IPS DF 6.9 (cell line): ENCODE results near the gene ANKMY1.

Source experiments
- DNase-seq: peaks from one replicate; pipeline ENCODE4 v3.0.0-alpha.2; 2013; ENCODE audit warnings: low read depth, low spot score
- H3K27ac ChIP-seq: one replicate; pipeline ENCODE4 v1.5.1; 2013; ENCODE audit warnings: low read length, control low read depth
- H3K27me3 ChIP-seq: 2 replicates; pipeline ENCODE4 v1.6.1; 2013; ENCODE audit warnings: mild to moderate bottlenecking, low read length; ENCODE audit not compliant: control insufficient read depth, insufficient read depth
- H3K36me3 ChIP-seq: 2 replicates; pipeline ENCODE4 v1.6.1; 2013; ENCODE audit warnings: low read length; ENCODE audit not compliant: control insufficient read depth, insufficient read depth
- H3K4me1 ChIP-seq: 2 replicates; pipeline ENCODE4 v1.6.1; 2013; ENCODE audit warnings: low read length; ENCODE audit not compliant: control insufficient read depth, insufficient read depth
- H3K4me3 ChIP-seq: 2 replicates; pipeline ENCODE4 v1.5.1; 2013; ENCODE audit warnings: mild to moderate bottlenecking, low read length
- H3K9me3 ChIP-seq: 2 replicates; pipeline ENCODE4 v1.6.1; 2013; ENCODE audit warnings: low read length, inconsistent platforms; ENCODE audit not compliant: control insufficient read depth, insufficient read depth
- WGBS: extraction: QIAGEN DNeasy Blood & Tissue Kit; methylation state at CpG from one replicate; pipeline ENCODE4 v1.1.7; 2013; ENCODE audit warnings: mixed read lengths, missing lambda C conversion rate; ENCODE audit not compliant: insufficient read length, insufficient coverage; 5-methylcytosine and 5-hydroxymethylcytosine counted together

ANKMY1 gene

GRCh38 chr2:240601061-240601830 lies 43.5 kb upstream of the ANKMY1 start:
- Histone ChIP-seq H3K36me3 (peaks cover 15% of the 10 kb centered on the region), H3K9me3 (no peaks in the 10 kb centered on the region), H3K4me3 (no peak overlapping the region), H3K4me1 (no peaks in the 10 kb centered on the region), H3K27ac (no peak overlapping the region), H3K27me3 (no peaks in the 10 kb centered on the region)
- WGBS, result no CpG with 5 or more reads among the region's 20 CpGs
- DNase-seq, result no peak

GRCh38 chr2:240600451-240600961 lies 42.7 kb upstream of the ANKMY1 start:
- DNase-seq, result no peak
- WGBS, result no CpG with 5 or more reads among the region's 16 CpGs
- no peak overlapping the region for H3K4me3 ChIP-seq
- H3K27me3 ChIP-seq, result no peaks in the 10 kb centered on the region
- no peaks in the 10 kb centered on the region for H3K4me1 ChIP-seq
- H3K9me3 ChIP-seq, result no peaks in the 10 kb centered on the region
- H3K36me3 ChIP-seq, result peaks cover 18% of the 10 kb centered on the region
- no peak overlapping the region for H3K27ac ChIP-seq

GRCh38 chr2:240599141-240599583 lies 41.4 kb upstream of the ANKMY1 start:
- Histone ChIP-seq H3K4me3 (no peak overlapping the region), H3K27me3 (no peaks in the 10 kb centered on the region), H3K9me3 (no peaks in the 10 kb centered on the region), H3K36me3 (peaks cover 18% of the 10 kb centered on the region), H3K27ac (no peak overlapping the region), H3K4me1 (no peaks in the 10 kb centered on the region)
- DNase-seq, result no peak
- no CpG with 5 or more reads among the region's 11 CpGs for WGBS

GRCh38 chr2:240598311-240598911 lies 40.6 kb upstream of the ANKMY1 start:
- Histone ChIP-seq H3K4me3 (no peak overlapping the region), H3K27ac (no peak overlapping the region), H3K36me3 (peaks cover 22% of the 10 kb centered on the region), H3K27me3 (no peaks in the 10 kb centered on the region), H3K4me1 (no peaks in the 10 kb centered on the region), H3K9me3 (no peaks in the 10 kb centered on the region)
- WGBS, result no CpG with 5 or more reads among the region's 17 CpGs
- no peak for DNase-seq

GRCh38 chr2:240597419-240598181 lies 39.8 kb upstream of the ANKMY1 start:
- Histone ChIP-seq H3K4me1 (no peaks in the 10 kb centered on the region), H3K36me3 (peaks cover 23% of the 10 kb centered on the region), H3K27me3 (no peaks in the 10 kb centered on the region), H3K4me3 (no peak overlapping the region), H3K27ac (no peak overlapping the region), H3K9me3 (no peaks in the 10 kb centered on the region)
- no peak for DNase-seq
- WGBS, result no CpG with 5 or more reads among the region's 22 CpGs

- H3K9me3 ChIP-seq, result no peaks in the 10 kb centered on the region
- H3K4me3 ChIP-seq, result no peak overlapping the region
- DNase-seq, result no peak
- H3K36me3 ChIP-seq, result peaks cover 24% of the 10 kb centered on the region
- H3K27ac ChIP-seq, result no peak overlapping the region
- no CpG with 5 or more reads among the region's 10 CpGs for WGBS
- no peaks in the 10 kb centered on the region for H3K27me3 ChIP-seq
- H3K4me1 ChIP-seq, result no peaks in the 10 kb centered on the region
Observed at GRCh38 chr2:240597054-240597418, 39.2 kb upstream of the ANKMY1 start.

- DNase-seq, result no peak
- no CpG with 5 or more reads among the region's 23 CpGs for WGBS
- Histone ChIP-seq H3K4me3 (no peak overlapping the region), H3K4me1 (no peaks in the 10 kb centered on the region), H3K36me3 (peaks cover 27% of the 10 kb centered on the region), H3K9me3 (no peaks in the 10 kb centered on the region), H3K27ac (no peak overlapping the region), H3K27me3 (no peaks in the 10 kb centered on the region)
Observed at GRCh38 chr2:240596491-240596931, 38.7 kb upstream of the ANKMY1 start.

- no peaks in the 10 kb centered on the region for H3K27me3 ChIP-seq
- WGBS, result no CpG with 5 or more reads among the region's 17 CpGs
- peaks cover 27% of the 10 kb centered on the region for H3K36me3 ChIP-seq
- H3K27ac ChIP-seq, result no peak overlapping the region
- DNase-seq, result no peak
- H3K9me3 ChIP-seq, result no peaks in the 10 kb centered on the region
- no peaks in the 10 kb centered on the region for H3K4me1 ChIP-seq
- H3K4me3 ChIP-seq, result no peak overlapping the region; the same call in 1 of the 2 replicates
Observed at GRCh38 chr2:240596080-240596460, 38.3 kb upstream of the ANKMY1 start.

GRCh38 chr2:240595381-240596079 lies 37.7 kb upstream of the ANKMY1 start:
- WGBS, result no CpG with 5 or more reads among the region's 18 CpGs
- Histone ChIP-seq H3K4me3 (no peak overlapping the region), H3K27ac (no peak overlapping the region), H3K9me3 (no peaks in the 10 kb centered on the region), H3K4me1 (no peaks in the 10 kb centered on the region), H3K27me3 (no peaks in the 10 kb centered on the region), H3K36me3 (peaks cover 27% of the 10 kb centered on the region)
- DNase-seq, result no peak
